Measurements from ENCODE around the gene GPR15.

- TF ChIP-seq CTCF (IDR thresholded peaks at IDR 0.05; ENCODE audit: low read depth, low read length, poor library complexity, severe bottlenecking) (no peak), EZH2phosphoT487 (IDR thresholded peaks at IDR 0.05; ENCODE audit: borderline replicate concordance, low read length) (no peak)
These were observed 12.4 kb upstream of the GPR15 start for GRCh38 chr3:98519351-98519750.

Measured in DOHH2 (cell line).